ENCODE measurements around the gene ZNF483.
A peak's percentile ranks its signal among the peaks of the same experiment; 100 is the strongest.
"Not testable (repeated sequence)": the region's sequence is repeated elsewhere in the genome, so short reads cannot be mapped to it uniquely, and the experiment has no call there.

ZNF483 gene

DNA sequence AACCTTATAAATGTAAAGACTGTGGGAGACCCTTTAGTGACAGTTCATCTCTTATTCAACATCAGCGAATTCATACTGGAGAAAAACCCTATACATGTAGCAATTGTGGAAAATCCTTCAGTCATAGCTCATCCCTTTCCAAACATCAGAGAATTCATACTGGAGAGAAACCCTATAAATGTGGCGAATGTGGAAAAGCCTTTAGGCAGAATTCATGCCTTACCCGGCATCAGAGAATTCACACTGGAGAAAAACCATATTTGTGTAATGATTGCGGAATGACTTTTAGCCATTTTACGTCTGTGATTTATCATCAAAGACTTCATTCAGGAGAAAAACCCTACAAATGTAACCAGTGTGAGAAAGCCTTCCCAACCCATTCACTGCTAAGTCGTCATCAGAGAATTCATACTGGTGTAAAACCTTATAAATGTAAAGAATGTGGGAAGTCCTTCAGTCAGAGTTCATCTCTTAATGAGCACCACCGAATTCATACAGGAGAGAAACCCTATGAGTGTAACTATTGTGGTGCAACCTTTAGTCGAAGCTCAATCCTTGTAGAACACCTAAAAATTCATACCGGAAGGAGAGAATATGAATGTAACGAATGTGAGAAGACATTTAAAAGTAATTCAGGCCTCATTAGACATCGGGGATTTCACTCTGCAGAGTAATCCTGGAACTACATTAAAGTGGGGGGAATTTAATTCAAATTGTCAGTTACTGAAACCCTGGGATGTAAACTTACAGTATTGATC is 17.7 kb downstream of the ZNF483 start:
- DNase-seq (ENCODE audit: low read depth): no peak

DNA sequence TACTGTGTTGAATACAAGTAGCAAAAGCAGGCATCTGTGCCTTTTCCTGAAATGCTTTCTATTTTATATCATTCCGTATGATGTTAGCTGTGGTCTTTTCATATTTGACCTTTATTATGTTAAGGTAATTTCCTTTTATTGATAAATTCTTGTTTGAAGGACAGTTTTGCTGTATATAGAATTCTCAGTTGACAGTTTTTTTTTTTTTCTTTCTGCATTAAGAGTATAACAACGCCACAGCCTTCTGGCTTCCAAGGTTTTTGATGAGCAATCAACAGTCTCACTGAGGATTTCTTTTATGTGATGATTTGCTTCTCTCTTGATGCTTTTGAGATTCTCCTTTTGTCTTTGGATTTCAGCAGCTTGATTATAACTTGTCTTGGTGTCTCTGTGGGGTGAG is 23.6 kb downstream of the ZNF483 start:
- no peak for DNase-seq (ENCODE audit: low read depth)

DNA sequence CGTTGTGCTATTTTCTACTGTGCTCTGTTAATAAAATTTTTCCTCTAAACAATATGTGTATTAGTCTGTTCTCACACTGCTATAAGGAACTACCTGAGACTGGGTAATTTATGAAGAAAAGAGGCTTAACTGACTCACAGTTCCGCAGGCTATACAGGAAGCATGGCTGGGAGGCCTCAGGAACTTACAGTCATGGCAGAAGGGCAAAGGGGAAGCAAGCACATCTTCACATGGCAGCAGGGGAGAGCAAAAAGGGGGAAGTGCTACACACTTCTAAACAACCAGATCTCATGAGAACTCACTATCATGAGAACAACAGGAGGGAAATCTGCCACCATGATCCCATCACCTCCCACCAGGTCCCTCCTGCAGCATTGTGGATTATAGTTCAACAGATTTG is 30.4 kb downstream of the ZNF483 start:
- not testable (repeated sequence) for DNase-seq (ENCODE audit: low read depth)

DNA sequence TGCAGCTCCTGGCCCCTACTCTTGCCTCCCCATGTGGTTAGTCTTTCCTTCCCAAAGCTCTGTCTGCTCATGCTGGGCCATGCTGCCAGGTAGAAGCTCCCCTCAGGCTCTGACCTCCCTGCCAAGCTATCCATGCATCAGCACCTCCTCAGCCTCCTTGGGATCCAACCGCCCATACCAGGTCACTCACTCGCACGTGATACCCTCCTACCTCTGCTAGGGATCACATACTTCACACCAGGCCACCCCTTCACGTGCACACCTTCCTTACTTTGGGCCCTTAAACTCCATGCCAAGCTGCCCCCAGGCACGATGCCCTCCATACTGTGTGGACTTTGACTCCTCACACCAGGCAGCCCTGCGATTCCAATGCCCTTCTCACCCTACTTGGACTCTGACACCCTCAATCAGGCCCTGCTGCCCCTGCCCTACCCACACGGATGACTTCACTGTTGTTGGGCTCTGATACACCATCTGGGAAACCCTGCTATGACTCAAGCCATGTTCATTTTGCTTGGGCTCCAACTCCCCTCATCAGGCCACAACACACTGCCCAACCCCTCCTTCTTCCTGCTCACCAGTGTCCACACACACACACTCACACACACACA is 34.1 kb downstream of the ZNF483 start:
- no peak for DNase-seq (ENCODE audit: low read depth)

DNA sequence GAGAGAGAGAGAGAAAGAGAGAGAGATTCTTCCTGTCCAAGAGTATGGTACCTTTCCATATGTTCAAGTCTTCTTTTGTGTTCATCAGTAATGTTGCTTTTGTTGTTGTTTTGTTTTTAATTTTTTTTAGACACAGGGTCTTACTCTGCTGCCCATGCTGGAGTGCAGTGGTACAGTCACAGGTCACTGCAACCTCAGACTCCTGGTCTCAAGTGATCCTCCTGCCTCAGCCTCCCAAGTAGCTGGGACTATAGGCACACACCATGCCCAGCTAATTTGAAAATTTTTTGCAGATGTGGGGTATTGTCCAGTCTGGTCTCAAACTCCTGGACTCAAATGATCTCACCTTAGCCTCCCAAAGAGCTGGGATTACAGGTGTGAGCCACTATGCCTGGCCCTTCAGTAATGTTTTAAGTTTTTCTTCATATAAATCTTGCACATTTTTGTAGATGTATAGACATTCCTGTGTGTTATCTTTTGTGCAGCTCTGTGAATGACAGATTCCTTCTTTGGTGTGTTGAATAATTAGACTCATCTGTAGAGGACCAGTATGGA is 36.3 kb downstream of the ZNF483 start:
- no peak for DNase-seq (ENCODE audit: low read depth)

DNA sequence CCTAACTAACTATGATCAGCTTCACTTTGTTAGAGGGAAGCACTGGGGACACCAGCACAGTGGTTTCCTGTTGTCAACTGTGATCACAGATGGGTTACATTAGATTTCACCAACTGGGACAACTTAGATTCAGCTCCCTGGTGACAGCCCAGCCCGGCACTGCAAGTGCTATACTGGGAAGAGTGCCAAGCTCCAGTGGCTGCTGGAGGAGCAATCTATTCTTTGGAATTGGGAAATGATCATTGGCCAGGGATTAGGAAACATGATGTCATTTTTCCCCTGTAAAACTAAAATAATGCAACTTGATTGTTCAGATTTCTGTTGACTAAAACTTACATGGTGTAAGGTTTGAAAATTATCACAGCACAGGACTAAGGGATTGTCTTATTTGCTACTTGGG is 41.3 kb downstream of the ZNF483 start:
- no peak for DNase-seq (ENCODE audit: low read depth)

DNA sequence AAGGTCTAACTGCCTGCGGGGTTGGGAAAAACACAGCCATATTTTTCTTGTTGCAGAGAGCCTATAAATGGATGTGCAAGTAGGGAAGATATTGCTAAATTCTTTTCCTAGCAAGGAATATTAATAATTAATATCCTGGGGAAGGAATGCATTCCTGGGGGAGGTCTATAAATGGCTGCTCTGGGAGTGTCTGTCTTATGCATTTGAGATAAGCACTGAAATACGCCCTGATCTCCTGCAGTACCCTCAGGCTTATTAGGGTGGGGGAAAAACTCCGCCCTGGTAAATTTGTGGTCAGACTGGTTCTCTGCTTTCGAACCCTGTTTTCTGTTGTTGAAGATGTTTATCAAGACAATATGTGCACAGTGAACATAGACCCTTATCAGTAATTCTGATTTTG is 43.1 kb downstream of the ZNF483 start:
- DNase-seq (ENCODE audit: low read depth): not testable (repeated sequence)

DNA sequence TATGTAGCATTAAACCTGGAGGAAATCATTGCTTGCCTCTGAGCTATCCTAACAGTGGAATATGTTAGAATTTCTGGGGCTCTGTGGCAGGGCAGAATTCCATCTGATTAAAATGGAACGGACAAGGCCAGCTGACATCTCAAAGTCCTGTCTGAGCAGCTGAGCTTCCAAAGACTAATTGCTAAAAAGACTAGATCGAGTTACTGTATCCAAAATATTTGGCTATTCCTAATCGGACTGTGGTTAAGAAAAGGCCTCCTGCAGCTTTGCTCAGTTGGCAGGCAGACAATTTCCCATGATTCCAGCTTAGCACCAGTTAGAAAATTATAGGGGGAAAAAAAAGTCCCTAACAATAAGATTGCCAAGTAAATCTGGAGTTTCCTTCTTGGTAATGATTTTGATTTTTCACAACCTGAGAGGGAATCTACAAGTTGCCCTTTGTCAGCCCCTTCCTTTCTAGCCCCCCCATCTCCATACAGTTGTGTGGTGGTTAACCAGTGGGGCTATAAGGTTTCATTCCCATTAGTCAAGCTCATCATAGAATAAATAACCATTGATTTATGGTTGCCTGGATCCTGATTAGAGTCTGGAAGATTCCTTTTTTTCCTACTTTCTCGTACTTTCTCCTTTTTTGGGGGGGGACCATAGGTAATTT is 48.1 kb downstream of the ZNF483 start:
- DNase-seq (ENCODE audit: low read depth): no peak

DNA sequence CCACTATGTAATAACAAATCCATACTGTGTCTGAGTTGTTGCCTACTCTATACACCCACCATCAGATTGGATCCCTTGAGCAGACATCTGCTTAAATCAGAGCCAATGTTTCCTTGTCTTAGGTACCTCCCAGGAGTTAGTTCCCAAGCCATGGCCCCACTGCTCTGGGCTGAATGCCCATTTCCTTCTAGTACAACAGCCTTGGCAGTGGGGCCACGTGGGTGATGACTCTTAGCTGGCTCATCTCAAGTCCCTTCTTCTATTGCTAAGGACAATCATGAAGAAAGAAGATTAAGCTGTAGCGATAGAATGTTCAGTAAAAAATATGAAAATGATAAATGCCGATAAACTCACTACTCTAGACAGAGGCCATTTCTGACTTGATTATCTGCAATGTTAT is 57.9 kb downstream of the ZNF483 start:
- DNase-seq (ENCODE audit: low read depth): no peak

DNA sequence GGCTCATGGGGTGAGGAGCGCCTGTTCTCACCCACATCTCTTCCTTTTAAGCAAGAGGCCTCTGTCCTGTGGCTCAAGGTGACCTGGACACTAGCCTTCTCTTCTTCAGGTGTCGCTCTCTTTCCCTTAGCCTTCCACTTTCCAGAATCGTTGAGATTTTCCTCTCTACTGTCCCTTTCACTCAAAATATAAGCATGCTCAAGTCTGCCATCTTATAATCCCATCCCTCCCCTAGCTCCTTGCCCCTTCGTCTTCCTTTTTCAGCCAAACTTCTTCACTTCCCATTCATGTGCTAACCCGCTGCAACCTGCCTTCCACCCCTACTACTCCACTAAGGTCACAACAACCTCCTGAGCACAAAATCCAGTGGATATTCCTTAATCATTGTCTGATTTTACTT is 61.4 kb downstream of the ZNF483 start:
- no peak for DNase-seq (ENCODE audit: low read depth)

DNA sequence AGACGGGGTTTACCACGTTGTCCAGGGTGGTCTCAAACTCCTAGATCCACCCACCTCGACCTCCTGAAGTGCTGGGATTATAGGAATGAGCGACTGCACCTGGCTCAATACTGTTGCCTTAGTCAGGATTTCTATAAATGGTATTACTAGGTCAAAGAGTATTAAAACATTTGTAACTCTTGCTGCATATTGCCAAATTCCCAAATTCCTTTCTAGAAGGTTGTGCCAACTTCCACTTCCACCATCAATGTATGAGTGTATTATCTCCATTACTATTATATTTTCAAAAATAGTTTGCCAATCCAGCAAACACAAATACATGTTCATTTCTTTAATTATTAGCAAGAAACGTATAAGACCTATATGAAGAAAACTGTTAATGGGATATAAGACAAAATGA is 63.9 kb downstream of the ZNF483 start:
- no peak for DNase-seq (ENCODE audit: low read depth)

DNA sequence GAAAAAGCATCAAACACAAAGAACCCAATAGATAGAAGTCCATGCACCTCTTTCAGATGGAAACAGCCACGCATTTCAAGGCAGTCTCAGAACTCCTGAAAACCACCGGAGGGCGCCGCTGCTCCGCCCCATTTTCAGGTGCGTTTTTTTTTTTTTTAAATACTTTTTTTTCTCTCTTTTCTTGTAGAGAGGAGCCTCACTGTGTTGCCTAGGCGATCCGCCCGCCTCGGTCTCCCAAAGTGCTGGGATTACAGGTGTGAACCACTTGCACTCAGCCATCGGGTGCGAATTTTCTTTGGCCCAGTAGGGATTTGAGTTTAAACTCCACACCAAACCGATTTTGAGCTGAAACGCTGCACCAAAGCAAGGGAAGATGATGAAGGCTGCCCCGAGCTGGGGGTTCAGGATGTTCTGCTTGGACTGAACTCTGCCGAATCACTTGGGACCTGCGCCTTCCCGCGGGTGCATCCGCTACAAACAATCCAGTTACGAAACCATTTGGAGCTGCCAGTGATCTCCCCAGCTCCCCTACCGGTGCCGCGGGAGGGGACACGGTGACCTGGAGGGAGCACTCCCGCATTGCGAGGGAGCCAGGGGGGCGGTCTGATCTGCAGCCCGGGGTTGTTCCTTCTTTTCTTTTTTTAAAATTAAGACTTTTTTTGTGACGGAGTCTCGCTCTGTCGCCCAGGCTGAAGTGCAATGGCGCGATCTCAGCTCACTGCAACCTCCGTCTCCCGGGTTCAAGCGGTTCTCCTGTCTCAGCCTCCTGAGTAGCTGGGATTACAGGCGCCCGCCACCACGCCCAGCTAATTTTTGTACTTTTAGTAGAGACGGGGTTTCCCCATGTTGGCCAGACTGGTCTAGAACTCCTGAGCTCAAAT is 73.1 kb downstream of the ZNF483 start:
- peak; percentile 32 for DNase-seq (ENCODE audit: low read depth)

DNA sequence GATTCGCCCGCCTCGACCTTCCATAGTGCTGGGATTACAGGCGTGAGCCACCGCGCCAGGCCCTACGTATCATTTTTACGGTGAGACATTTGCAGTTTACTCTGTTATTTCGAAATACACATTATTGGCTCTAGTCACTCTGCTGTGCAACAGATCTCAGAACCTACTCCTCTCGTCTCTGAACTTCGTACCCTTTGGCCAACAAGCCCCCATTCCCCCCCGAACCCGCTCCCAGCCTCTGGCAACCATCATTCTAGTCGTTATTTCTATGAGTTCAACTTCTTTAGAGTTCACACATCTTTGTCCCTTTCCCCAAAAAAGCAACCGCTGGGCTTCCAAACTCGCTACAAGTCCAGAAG is 73.7 kb downstream of the ZNF483 start:
- no peak for DNase-seq (ENCODE audit: low read depth)

DNA sequence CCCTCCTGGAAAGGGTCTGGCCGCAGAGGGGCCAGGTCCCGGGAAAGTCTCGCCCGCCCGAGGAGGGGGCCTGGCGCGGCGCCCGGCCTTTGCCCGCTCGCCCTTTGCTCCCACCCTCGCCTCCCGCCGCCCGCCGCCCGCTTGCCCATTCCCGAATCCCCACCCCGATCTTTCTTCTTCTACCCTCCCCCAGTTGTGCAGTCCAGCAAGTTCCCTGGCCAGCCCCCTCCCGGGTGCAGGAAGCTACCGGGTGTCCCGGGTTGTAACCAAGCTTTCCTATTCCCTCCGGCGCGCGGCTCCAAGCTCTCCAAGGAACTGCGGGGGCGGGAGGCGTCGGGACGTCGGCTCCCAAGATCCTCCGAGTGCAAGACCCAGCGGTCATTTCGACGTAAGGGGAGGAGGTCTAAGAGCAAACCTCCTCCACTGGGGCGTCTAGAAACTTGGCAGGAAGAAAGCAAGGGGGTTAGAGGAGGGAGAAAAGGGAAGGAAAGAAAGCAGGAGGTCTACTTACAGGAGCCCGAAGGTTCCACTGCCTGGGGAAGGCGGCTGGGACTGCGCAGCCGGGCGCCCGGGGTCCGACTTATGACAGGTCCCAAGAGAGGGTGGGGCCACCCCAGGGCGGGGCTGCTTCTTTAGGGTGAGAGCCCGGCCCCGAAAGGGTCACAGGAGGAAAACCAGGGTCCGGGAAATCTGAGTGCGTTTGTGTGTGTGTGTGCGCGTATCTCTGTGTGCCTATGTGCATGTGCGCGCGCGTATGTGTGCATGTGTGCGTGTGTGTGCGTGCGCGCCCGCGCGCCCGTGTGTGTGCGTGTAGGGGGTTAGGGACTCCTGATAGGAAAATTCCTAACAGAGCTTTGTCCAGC is 74.3 kb downstream of the ZNF483 start, which contains the start of gene PTGR1:
TSS of gene PTGR1 (minus strand) at position 556 of the 863 bp plus-strand sequence. CDS start 2,225 bp downstream, outside the sequence.
- DNase-seq (ENCODE audit: low read depth): no peak

DNA sequence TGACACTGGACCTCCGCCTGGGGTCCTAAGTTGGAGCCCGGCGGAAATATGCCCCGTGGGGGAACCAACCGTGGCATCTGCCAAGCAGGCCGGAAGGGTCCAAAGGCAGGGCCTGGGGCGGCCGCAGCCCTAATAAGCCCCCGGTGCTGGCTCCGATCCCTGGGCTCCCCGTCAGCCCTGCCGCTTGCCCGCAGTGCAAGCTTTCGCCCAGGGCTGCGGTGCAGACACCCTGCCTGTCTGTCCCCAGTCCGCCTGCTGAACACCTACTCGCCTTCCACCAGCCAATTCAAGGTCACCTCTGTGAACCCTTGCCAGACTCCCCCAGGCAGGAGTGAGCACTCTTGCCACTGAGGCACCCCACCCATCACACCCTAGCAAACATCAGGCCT is 75.0 kb downstream of the ZNF483 start:
- no peak for DNase-seq (ENCODE audit: low read depth)

DNA sequence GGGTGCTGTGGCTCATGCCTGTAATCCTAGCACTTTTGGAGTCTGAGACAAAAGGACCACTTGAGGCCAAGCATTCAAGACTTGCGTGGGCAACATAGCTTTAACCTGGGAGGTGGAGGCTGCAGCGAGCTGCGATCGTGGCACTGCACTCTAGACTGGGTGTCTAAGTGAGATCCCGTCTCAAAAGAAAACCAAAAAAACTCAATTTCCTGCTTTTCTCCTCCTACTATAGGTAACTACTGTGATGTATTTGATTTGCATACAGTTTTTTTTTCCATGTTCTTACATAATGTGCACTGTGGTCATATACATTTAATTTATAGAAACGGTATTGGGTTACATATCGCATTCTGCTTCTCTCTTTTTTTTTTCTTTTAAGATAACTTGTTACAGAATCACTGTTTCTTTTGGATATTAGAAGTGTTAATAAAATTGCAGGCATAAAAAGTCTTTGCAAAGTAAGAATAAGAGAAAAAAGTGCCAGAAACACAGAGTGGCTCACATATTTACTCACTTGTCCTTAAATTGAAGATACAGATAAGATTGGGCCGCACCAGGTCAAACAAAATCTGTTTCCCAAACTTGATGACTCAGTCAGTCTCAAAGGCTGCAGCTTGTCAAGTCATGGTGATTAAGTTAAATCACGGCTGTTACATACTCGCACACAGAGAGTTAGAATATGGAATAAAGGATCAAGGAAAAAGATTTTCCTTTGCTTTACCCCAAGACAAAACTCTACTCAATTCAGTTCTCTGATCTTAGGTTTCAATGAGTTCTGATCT is 76.4 kb downstream of the ZNF483 start:
- no peak for DNase-seq (ENCODE audit: low read depth)

DNA sequence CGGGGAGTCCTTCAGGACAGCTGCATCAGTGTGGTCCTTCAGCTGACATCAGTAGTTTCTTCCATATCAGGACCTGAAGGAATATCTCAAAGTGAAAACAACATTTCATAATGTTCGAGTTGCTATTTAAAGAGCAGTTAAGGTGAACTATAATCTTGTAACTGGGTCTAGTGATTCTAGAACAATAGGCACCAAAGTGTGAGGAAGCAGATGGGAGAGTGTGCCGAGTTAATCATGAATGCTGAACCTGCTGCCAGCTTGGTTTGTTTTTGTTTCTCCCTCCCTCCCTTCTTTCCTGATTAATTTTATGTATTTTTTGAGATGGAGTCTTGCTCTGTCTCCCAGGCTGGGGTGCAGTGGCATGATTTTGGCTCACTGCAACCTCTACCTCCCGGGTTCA is 78.1 kb downstream of the ZNF483 start:
- DNase-seq (ENCODE audit: low read depth): no peak

DNA sequence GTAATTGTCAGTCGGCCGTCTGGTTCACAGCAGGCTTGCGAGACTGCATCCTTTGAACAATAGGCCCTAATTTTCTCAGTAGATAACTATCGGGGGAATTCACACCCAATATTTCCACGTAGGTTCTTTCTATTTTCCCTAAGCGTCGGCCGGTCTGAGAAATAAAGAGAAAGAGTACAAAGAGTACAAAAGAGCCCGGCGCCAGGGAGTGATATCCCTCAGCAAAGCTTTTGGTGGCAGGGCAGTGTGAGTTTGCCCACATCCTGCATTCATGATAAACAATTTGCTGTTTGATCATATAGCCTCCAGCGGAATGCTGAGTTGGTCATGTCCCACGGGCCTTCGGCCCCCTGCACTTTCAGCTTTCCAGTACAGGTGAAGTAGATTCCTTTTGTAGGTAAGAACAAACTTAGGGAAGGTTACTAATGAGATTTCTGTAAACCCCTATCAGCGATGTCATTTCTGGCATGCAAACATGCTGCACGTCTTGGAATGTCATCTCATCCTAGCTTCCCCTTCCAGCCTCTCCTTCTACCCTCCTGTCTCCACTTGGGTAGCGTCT is 79.2 kb downstream of the ZNF483 start:
- DNase-seq (ENCODE audit: low read depth): no peak

DNA sequence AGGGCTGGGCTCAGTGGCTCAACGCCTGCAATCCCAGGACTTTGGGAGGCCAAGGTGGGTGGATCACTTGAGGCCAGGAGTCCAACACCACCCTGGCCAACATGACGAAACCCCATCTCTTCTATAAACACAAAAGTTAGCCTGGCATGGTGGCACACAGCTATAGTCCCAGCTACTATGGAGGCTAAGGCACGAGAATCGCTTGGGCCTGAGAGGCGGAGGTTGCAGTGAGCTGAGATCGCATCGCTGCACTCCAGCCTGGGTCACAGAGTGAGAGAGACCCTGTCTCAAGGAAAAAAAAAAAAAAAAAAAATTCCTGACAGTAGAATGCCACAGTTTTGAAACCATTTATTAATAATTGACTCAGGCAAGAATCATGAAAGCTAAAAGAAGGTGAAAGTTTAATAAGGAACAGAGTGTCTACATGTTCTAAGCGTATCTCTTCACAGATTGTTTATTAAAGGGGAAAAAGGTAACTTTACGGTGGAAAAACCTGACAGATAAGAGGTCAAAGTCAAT is 80.1 kb downstream of the ZNF483 start:
- DNase-seq (ENCODE audit: low read depth): no peak

DNA sequence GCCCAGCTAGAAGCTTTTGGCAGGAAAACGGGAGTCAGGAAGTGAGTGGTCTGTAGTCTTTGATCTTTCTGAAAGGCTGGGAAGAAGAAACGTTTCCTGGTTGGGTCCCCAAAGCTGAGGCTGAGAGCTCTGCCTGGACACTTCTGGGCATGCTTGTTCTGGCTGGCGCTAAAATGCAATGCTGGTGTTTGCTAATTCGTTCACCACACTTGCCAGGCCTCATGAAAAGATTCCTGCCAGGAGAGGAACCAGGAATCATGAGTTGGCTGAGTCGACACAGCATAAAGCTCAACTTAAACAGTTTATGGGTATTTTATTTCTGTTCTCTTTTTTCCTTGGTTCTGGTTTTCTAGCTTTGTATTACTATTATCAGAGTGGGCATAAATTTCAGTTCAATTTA is 85.2 kb downstream of the ZNF483 start:
- DNase-seq (ENCODE audit: low read depth): no peak

Data from activated T-helper 1 cell treated with Interleukin-2 at 50 U/mL for 16 hours (primary cell).